CD4-positive, alpha-beta T cell treated with Interleukin-6 for 4 hours (primary cell): ENCODE data around the gene GGA2.
"Not testable (repeated sequence)": the region's sequence is repeated elsewhere in the genome, so short reads cannot be mapped to it uniquely, and the experiment has no call there.

ENCODE experiments used
- DNase-seq: peaks from one replicate; pipeline ENCODE4 v3.0.0-alpha.2; 2020; ENCODE audit warnings: mixed read lengths

Gene GGA2

GRCh38 chr16:23504076-23504452, 6.2 kb downstream of the GGA2 start:
- DNase-seq, result no peak

DNA sequence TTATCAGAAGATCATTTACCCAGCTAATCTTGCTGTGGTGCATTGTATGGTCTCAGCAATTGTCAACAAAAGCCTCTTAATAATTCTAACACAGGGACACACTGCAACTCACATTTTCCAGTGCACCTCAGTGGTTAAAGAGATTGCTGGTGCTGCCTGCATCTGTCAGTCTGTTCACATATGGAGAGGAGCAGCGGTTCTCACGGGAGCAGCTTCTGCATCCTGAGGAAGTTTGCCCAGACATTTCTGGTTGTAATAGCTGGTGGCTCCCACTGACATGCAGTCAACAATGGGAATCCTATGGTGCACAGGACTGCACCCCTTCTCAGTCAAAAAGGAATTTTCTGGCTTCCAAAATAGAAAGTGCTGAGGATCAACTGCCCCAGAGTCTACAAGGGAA, 7.8 kb downstream of the GGA2 start:
- no peak for DNase-seq

- no peak for DNase-seq
These were observed 9.0 kb downstream of the GGA2 start for GRCh38 chr16:23501291-23501690.

- no peak for DNase-seq
These were observed 9.4 kb downstream of the GGA2 start for GRCh38 chr16:23500862-23501225.

DNA sequence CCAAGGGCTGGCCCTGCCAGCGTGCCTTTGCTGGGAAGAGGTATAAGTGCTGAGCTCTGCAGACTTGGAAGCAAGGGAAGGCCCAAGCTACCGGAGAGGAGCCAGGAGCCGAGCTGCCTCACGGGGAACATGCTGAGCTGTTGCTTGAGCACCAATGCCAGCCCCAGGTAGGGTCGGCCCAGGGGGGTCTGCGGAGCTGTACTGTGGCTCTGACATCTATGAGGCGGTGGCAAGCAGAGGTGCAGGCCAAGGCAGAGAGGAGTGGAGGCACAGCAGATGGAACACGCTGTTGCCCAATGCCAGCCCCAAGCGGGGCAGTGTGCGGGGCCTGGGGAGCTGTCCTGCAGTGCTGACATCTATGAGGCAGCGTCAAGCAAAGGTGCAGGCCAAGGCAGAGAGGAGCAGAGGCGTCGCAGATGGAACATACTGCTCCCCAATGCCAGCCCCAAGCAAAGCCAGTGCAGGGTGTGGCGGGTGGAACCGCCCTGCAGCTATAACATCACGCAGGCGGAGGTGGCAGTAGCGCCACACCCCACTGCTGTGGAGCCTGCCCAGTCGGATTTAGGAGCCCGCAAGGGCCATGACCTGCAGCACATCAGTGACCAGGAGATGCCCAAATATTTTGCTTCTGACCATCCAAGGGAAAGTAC, 10.0 kb downstream of the GGA2 start:
- DNase-seq, result no peak

DNA sequence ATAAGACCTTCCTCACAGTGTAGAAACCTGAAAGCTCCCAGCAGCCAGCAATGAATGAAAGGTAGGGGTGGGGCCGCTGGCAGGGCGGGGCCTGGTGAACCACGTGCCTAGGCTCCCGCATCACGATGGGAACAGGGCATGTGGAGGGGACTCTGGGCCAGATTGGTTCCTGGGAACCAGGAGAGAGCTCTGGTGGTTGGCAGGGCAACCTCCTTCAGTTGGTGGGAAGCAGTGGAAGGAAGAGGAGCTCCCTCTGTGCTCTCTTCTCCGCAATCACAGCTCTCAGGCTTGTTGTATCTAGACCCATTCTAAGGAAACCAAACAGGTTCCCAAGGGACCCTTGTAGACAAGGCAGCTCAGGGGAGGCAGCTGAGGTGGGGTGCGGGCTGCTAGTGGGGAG, 10.5 kb downstream of the GGA2 start:
- DNase-seq, result no peak

GRCh38 chr16:23498863-23499262, 11.4 kb downstream of the GGA2 start:
- no peak for DNase-seq

GRCh38 chr16:23497543-23497868, 12.8 kb downstream of the GGA2 start:
- no peak for DNase-seq

DNA sequence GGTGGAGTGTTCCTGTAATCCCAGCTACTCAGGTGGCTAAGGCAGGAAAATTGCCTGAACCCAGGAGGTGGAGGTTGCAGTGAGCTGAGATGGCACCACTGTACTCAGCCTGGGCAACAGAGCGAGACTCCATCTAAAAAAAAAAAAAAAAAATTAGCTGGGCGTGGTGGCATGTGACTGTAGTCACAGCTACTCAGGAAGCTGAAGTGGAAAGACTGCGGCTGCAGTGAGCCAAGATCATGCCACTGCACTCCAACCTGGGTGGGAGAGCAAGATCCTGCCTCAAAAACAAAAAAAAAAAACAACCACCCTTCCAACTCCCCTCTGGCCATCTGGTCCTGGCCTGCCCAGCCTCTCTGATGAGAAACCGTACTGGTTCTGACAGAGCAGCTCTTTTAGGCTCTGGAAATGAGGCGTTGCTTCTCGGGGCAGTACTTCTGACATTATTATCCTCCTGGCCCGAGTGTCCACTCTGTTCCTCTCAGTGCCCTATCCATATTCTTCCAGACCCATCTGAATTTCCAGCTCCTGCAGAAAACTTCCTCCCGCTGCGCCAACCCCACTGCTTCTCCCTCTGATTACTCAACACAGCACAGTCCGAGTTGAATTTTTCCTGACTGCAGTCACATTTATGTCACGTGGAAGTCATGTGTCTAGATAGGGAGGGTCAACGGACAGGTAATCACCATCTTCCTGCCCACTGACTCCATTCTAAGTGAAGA, 13.3 kb downstream of the GGA2 start:
- DNase-seq, result no peak

- no peak for DNase-seq
These were observed 14.6 kb downstream of the GGA2 start for GRCh38 chr16:23495671-23496070.

GRCh38 chr16:23494188-23494587, 16.1 kb downstream of the GGA2 start:
- DNase-seq, result no peak

DNA sequence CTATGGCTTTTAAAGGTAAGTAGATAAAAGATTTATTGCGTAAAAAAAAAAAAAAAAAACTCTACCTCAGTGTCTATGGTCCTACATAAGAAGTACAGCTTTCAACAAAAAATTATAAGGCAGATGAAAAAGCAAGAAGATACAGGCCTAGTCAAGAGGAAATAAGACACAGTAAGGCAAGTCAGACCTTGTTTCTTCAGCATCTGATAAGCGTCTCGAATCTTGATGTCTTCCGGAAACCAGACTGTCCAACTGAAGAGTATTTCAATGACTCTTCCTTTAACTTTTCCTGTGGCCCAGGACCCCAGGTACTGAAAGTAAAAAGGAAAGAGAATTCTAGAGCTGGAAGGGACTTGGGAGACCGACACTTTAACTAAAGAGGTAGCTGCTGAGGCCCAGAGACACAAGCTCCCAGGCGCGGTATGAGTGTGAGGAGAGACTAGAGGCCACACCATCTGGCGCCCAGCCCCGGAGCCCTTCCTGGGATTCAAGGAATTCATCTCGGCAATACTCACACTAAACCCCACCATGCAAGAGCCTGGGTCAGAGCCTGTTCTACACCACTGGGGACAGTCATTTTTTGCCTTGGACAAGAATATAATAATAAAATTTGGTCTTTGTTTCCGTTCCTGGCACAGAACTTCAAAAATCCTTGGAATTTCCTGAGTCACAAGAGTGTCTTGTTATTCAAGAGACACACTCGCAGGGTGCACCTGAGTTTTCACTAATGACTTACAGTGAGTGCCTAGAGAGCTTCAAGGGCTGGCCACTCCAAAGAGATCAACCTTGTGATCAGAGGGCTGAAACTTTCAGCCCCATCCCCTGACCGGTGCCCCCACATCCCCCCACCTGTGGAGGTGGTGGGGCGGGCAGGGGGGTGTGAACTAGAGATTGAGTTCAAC, 18.6 kb downstream of the GGA2 start:
- DNase-seq, result no peak

- no peak for DNase-seq
These were observed 23.8 kb downstream of the GGA2 start for GRCh38 chr16:23486480-23486879.

- DNase-seq, result no peak
These were observed 24.5 kb downstream of the GGA2 start for GRCh38 chr16:23485841-23486240.

- DNase-seq, result no peak
These were observed 25.1 kb downstream of the GGA2 start for GRCh38 chr16:23485257-23485614.

GRCh38 chr16:23484510-23485256, 25.6 kb downstream of the GGA2 start:
- no peak for DNase-seq

DNA sequence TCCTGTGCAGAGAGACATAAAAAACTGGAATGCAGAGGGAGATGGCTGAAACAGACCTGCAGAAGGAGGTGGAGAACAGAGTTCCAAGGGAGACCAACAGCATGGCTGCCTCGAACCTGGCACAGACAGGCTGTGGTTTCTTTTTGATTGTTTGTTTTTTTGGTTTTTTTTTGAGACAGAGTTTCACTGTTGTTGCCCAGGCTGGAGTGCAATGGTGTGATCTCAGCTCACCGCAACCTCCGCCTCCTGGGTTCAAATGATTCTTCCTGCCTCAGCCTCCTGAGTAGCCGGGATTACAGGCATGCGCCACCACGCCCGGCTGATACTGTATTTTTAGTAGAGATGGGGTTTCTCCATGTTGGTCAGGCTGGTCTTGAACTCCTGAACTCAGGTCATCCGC, 26.8 kb downstream of the GGA2 start:
- not testable (repeated sequence) for DNase-seq

DNA sequence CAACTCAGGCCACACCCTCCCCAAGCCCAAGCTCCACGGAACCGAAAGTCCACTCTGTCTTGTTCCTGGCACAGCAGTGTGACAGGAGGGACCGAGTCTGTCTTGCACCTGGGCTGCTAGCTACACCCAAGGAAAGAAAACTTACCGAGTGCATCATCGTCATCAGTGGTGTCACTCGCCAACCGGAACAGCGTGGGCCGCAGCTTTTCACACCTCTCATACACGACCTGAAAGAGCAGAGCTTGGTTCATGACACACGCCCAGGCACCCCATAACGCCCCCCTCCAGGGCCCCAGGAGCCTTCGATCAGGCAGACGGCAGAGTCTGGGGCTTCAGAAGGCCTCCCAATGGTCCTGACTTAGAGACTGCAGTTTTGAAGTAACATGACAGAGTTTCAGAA, 27.5 kb downstream of the GGA2 start:
- peak; percentile 38 for DNase-seq

- no peak for DNase-seq
These were observed 30.0 kb downstream of the GGA2 start for GRCh38 chr16:23480257-23480656.

DNA sequence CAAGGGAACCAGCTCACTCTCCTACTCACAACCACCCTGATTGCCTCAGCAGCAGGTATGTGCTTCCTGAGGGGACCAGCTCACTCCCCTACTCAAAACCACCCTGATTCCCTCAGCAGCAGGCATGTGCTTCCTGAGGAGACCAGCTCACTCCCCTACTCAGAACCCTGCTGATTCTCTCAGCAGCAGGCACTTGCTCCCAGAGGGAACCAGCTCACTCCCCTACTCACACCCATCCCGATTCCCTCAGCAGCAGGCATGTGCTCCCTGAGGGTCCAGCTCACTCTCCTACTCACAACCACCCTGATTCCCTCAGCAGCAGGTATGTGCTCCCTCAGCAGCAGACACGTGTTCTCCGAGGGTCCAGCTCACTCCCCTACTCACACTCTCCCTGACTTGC, 31.2 kb downstream of the GGA2 start:
- DNase-seq, result no peak

- no peak for DNase-seq
These were observed 31.7 kb downstream of the GGA2 start for GRCh38 chr16:23478566-23478965.

DNA sequence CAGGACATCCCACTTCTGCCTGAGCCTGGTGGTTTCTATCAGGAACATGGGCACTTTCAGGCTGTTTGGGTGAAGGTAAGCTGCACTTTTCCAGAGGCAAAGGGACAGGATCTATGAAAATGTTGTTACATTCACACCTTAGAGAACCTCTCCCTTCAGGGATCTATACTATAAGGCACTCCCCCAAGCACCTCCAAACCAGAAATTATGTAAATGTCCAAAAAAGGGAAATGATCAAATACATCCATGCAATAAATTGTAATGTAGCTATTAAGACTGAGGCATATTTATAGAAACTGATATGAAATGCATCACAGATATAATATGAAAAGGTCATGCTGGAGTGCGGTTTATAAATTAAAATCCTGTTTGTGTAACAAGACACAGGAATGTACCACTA, 34.0 kb downstream of the GGA2 start:
- no peak for DNase-seq

DNA sequence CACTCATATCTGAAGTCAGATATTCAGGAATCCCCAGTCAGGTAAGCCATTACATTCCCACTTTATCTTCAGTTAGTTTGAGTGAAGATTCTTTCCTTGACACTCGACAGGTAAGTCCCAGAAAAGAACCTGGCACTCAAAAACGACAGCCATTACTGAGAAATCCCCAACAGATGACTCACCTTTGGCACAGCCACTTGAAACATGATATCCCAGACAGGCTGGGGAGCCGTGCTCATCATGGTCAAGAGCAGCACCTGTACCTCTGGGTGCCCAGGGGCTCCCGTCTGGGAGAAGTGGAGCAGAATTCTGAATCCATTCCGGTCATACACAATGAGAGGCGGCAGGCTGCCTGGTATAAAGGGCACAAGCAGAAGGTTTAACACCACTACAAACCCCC, 40.5 kb downstream of the GGA2 start:
- no peak for DNase-seq
